SK-N-SH (cell line): Measurements from ENCODE around the gene ATP8A2.

Source experiments
- CHD2 ChIP-seq: fragments of 150-350 bp; IDR thresholded peaks from 2 replicates; pipeline ENCODE4 v1.6.1; 2018; ENCODE audit warnings: low read length; ENCODE audit not compliant: partially characterized antibody
- FOXJ3 ChIP-seq: sonication (generic); formaldehyde crosslinking; IDR thresholded peaks from 2 replicates; pipeline ENCODE4 v1.5.1; 2020; ENCODE audit warnings: mild to moderate bottlenecking, missing genetic modification reagents
- MEF2A ChIP-seq: IDR thresholded peaks from 2 replicates; pipeline ENCODE4 v1.4.0; 2012; ENCODE audit warnings: low read depth, borderline replicate concordance
- NFIC ChIP-seq: IDR thresholded peaks from 2 replicates; pipeline ENCODE4 v1.4.0; 2012; ENCODE audit warnings: borderline replicate concordance
- NRF1 ChIP-seq: IDR thresholded peaks from 2 replicates; pipeline ENCODE4 v1.6.1; 2012; ENCODE audit warnings: low read depth, mild to moderate bottlenecking, low read length
- POLR2AphosphoS5 ChIP-seq: IDR thresholded peaks from 2 replicates; pipeline ENCODE4 v1.6.1; 2012; ENCODE audit warnings: low read depth, low read length
- TAF1 ChIP-seq: IDR thresholded peaks from 2 replicates; pipeline ENCODE4 v1.6.1; 2012; ENCODE audit warnings: low read depth, mild to moderate bottlenecking, low read length, moderate library complexity, borderline replicate concordance
- ZBTB33 ChIP-seq: IDR thresholded peaks from 2 replicates; pipeline ENCODE4 v1.4.0; 2012; ENCODE audit warnings: low read depth, borderline replicate concordance
- TF ChIP-seq, protein P1 (sequence below): fragments of 200-600 bp; sonication (generic); IDR thresholded peaks from 2 replicates; pipeline ENCODE4 v1.6.1; 2017; ENCODE audit warnings: antibody characterized with exemption, mild to moderate bottlenecking, moderate library complexity

GRCh38 chr13:25457566-25457965, 85.8 kb downstream of the ATP8A2 start:
- no peak for TF ChIP-seq ZBTB33
- TF ChIP-seq POLR2AphosphoS5: no peak
- no peak for TF ChIP-seq NFIC
- no peak for TF ChIP-seq FOXJ3 (CRISPR knock-in tag)
- no peak for TF ChIP-seq TAF1
- no peak for TF ChIP-seq MEF2A
- no peak for TF ChIP-seq CHD2
- no peak for TF ChIP-seq NRF1
- TF ChIP-seq, protein P1, sequence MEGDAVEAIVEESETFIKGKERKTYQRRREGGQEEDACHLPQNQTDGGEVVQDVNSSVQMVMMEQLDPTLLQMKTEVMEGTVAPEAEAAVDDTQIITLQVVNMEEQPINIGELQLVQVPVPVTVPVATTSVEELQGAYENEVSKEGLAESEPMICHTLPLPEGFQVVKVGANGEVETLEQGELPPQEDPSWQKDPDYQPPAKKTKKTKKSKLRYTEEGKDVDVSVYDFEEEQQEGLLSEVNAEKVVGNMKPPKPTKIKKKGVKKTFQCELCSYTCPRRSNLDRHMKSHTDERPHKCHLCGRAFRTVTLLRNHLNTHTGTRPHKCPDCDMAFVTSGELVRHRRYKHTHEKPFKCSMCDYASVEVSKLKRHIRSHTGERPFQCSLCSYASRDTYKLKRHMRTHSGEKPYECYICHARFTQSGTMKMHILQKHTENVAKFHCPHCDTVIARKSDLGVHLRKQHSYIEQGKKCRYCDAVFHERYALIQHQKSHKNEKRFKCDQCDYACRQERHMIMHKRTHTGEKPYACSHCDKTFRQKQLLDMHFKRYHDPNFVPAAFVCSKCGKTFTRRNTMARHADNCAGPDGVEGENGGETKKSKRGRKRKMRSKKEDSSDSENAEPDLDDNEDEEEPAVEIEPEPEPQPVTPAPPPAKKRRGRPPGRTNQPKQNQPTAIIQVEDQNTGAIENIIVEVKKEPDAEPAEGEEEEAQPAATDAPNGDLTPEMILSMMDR: no peak
